ENCODE data around the gene ANKRD12.

GRCh38 chr18:9137168-9138066 is 836 bp downstream of the ANKRD12 start:
- TF ChIP-seq, protein P1, sequence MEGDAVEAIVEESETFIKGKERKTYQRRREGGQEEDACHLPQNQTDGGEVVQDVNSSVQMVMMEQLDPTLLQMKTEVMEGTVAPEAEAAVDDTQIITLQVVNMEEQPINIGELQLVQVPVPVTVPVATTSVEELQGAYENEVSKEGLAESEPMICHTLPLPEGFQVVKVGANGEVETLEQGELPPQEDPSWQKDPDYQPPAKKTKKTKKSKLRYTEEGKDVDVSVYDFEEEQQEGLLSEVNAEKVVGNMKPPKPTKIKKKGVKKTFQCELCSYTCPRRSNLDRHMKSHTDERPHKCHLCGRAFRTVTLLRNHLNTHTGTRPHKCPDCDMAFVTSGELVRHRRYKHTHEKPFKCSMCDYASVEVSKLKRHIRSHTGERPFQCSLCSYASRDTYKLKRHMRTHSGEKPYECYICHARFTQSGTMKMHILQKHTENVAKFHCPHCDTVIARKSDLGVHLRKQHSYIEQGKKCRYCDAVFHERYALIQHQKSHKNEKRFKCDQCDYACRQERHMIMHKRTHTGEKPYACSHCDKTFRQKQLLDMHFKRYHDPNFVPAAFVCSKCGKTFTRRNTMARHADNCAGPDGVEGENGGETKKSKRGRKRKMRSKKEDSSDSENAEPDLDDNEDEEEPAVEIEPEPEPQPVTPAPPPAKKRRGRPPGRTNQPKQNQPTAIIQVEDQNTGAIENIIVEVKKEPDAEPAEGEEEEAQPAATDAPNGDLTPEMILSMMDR (IDR thresholded peaks at IDR 0.05; ENCODE audit: poor library complexity, severe bottlenecking), result no peak
- TF ChIP-seq RAD21 (conservative IDR thresholded peaks at IDR 0.05) (peak; percentile 30), POLR2AphosphoS5 (IDR thresholded peaks at IDR 0.05) (no peak), TAF1 (IDR thresholded peaks at IDR 0.05; ENCODE audit: low read depth) (peak; percentile 75), SMC3 (conservative IDR thresholded peaks at IDR 0.05; ENCODE audit: poor library complexity) (peak; percentile 30), EZH2 (IDR thresholded peaks at IDR 0.05; ENCODE audit: borderline replicate concordance, insufficient read depth, low read length, poor library complexity, severe bottlenecking) (no peak), REST (IDR thresholded peaks at IDR 0.05; ENCODE audit: borderline replicate concordance) (no peak)

All from neural cell (in vitro differentiated cells).